ENCODE measurements around the gene REXO4. TPM values are rescaled to one million over a fixed set of nuclear protein-coding genes. Genes with fewer than 3 reads are reported as not detected.

The REXO4 gene
- total RNA-seq, 1 donor from 2014 or later = 26.1 TPM

- peaks cover 9% of the 10 kb centered on the region for H3K27me3 Mint-ChIP-seq (ENCODE audit: low read depth)
- H3K36me3 Mint-ChIP-seq = no peaks in the 10 kb centered on the region
- TF ChIP-seq, protein P1, sequence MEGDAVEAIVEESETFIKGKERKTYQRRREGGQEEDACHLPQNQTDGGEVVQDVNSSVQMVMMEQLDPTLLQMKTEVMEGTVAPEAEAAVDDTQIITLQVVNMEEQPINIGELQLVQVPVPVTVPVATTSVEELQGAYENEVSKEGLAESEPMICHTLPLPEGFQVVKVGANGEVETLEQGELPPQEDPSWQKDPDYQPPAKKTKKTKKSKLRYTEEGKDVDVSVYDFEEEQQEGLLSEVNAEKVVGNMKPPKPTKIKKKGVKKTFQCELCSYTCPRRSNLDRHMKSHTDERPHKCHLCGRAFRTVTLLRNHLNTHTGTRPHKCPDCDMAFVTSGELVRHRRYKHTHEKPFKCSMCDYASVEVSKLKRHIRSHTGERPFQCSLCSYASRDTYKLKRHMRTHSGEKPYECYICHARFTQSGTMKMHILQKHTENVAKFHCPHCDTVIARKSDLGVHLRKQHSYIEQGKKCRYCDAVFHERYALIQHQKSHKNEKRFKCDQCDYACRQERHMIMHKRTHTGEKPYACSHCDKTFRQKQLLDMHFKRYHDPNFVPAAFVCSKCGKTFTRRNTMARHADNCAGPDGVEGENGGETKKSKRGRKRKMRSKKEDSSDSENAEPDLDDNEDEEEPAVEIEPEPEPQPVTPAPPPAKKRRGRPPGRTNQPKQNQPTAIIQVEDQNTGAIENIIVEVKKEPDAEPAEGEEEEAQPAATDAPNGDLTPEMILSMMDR (IDR thresholded peaks at IDR 0.05; ENCODE audit: unreplicated experiment) = no peak
- H3K9me3 Mint-ChIP-seq = no peaks in the 10 kb centered on the region
- no peak overlapping the region for H3K27ac Mint-ChIP-seq
- no peak for DNase-seq (ENCODE audit: low spot score in 2 of 2, unreplicated experiment in 2 of 2)
- no peaks in the 10 kb centered on the region for H3K4me1 Mint-ChIP-seq
- H3K4me3 Mint-ChIP-seq = no peak overlapping the region
Measured at GRCh38 chr9:133445293-133445969, 27.6 kb upstream of the REXO4 start.

DNA sequence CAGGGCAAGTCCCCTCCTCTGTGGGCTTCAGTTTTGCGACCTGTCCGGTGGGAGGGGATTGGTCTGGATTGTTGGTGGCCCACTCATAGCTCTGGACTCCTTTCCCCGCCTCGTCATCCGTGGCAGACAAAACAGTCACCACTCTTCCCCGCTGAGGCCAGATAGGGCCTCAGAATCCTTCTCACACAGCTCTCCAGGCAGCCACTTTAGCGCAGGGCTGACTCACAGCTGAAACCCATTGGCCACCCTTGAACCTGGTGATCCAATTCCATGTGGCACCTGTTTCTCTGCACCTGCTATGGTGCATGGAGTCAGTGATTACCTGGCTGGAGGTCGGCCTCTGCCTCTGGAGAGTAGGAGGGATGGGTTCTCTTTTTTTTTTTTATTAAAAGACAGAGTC is 26.2 kb upstream of the REXO4 start:
- TF ChIP-seq, protein P1 (IDR thresholded peaks at IDR 0.05; ENCODE audit: unreplicated experiment) = no peak
- no peaks in the 10 kb centered on the region for H3K9me3 Mint-ChIP-seq
- no peak overlapping the region for H3K4me3 Mint-ChIP-seq
- H3K27ac Mint-ChIP-seq = no peak overlapping the region
- no peaks in the 10 kb centered on the region for H3K4me1 Mint-ChIP-seq
- DNase-seq (ENCODE audit: low spot score in 2 of 2, unreplicated experiment in 2 of 2) = no peak
- peaks cover 9% of the 10 kb centered on the region for H3K27me3 Mint-ChIP-seq (ENCODE audit: low read depth)
- H3K36me3 Mint-ChIP-seq = no peaks in the 10 kb centered on the region

- DNase-seq (ENCODE audit: low spot score in 2 of 2, unreplicated experiment in 2 of 2) = no peak
- H3K27me3 Mint-ChIP-seq (ENCODE audit: low read depth) = peaks cover 9% of the 10 kb centered on the region
- H3K36me3 Mint-ChIP-seq = no peaks in the 10 kb centered on the region
- no peak overlapping the region for H3K4me3 Mint-ChIP-seq
- H3K4me1 Mint-ChIP-seq = no peaks in the 10 kb centered on the region
- TF ChIP-seq, protein P1 (IDR thresholded peaks at IDR 0.05; ENCODE audit: unreplicated experiment) = no peak
- H3K27ac Mint-ChIP-seq = no peak overlapping the region
- H3K9me3 Mint-ChIP-seq = no peaks in the 10 kb centered on the region
Measured at GRCh38 chr9:133443248-133443647, 25.4 kb upstream of the REXO4 start.

GRCh38 chr9:133441571-133441970 is 23.8 kb upstream of the REXO4 start:
- Mint-ChIP-seq H3K27ac (no peak overlapping the region), H3K4me3 (no peak overlapping the region), H3K9me3 (no peaks in the 10 kb centered on the region), H3K36me3 (no peaks in the 10 kb centered on the region), H3K4me1 (no peaks in the 10 kb centered on the region), H3K27me3 (ENCODE audit: low read depth) (peaks cover 8% of the 10 kb centered on the region)
- no peak for DNase-seq (ENCODE audit: low spot score in 2 of 2, unreplicated experiment in 2 of 2)
- TF ChIP-seq, protein P1 (IDR thresholded peaks at IDR 0.05; ENCODE audit: unreplicated experiment) = no peak

- no peak overlapping the region for H3K4me3 Mint-ChIP-seq
- H3K27ac Mint-ChIP-seq = no peak overlapping the region
- TF ChIP-seq, protein P1 (IDR thresholded peaks at IDR 0.05; ENCODE audit: unreplicated experiment) = no peak
- H3K9me3 Mint-ChIP-seq = no peaks in the 10 kb centered on the region
- no peaks in the 10 kb centered on the region for H3K4me1 Mint-ChIP-seq
- DNase-seq (ENCODE audit: low spot score in 2 of 2, unreplicated experiment in 2 of 2) = no peak
- H3K27me3 Mint-ChIP-seq (ENCODE audit: low read depth) = peaks cover 4% of the 10 kb centered on the region
- no peaks in the 10 kb centered on the region for H3K36me3 Mint-ChIP-seq
Measured at GRCh38 chr9:133440874-133441273, 23.1 kb upstream of the REXO4 start.

Data from mesothelial cell of epicardium (in vitro differentiated cells).